B cell (primary cell): ENCODE results near the gene NOL3. TPM values are rescaled to one million over a fixed set of nuclear protein-coding genes. Genes with fewer than 3 reads are reported as not detected.
A peak's percentile ranks its signal among the peaks of the same experiment; 100 is the strongest.

Experiments
- ATAC-seq: fragments of 200-7000 bp; cut with Tn5 transposase; one replicate; pipeline ENCODE4 v1.10.0; 2021; ENCODE audit warnings: low read depth, mild to moderate bottlenecking, moderate number of reproducible peaks, moderate library complexity
- CTCF ChIA-PET: fragments of 350-600 bp; sonication (Branson Sonifier 250); formaldehyde crosslinking; loops from one replicate; lab custom pipeline; 2021; ENCODE audit warnings: antibody characterized with exemption, inconsistent platforms; lab: Charles Lee
- POLR2A ChIA-PET: fragments of 350-600 bp; sonication (Branson Sonifier 250); formaldehyde crosslinking; loops from one replicate; lab custom pipeline; 2021; ENCODE audit warnings: antibody characterized with exemption; lab: Charles Lee
- DNase-seq: peaks from one replicate; pipeline ENCODE4 v3.0.0; 2013
- H2AFZ ChIP-seq: 2 replicates; pipeline ENCODE4 v1.6.1; 2012; ENCODE audit warnings: mild to moderate bottlenecking, low read depth, low read length; ENCODE audit not compliant: insufficient read depth, poor library complexity, severe bottlenecking
- H3K27ac ChIP-seq, 2 donors: 1 replicate in 1 of 2; 2 replicates in 1 of 2; pipeline ENCODE4 v1.5.1; 2012 to 2013; ENCODE audit warnings: low read length in 2 of 2, mild to moderate bottlenecking in 2 of 2, moderate library complexity in 1 of 2
- H3K27me3 ChIP-seq, 4 experiments: fragments of 200-600 bp in 1 of 4; sonication (generic) in 1 of 4; replicated peaks in 1 of 4; 1 replicate in 2 of 4; 2 replicates in 2 of 4; pipeline versions ENCODE4 v1.6.1 to v1.7.0; 2013 to 2016; ENCODE audit warnings: low read length in 3 of 4, mild to moderate bottlenecking in 2 of 4, mixed read lengths in 1 of 4, moderate library complexity in 1 of 4; ENCODE audit not compliant: insufficient read depth in 4 of 4, control insufficient read depth in 3 of 4; ENCODE audit errors: control extremely low read depth in 1 of 4
- H3K36me3 ChIP-seq, 2 experiments: replicated peaks in 1 of 2; 1 replicate in 1 of 2; 2 replicates in 1 of 2; pipeline versions ENCODE4 v1.6.1 to v1.7.1; 2013; ENCODE audit warnings: low read length in 1 of 2; ENCODE audit not compliant: insufficient read depth in 2 of 2, control insufficient read depth in 1 of 2; ENCODE audit errors: control extremely low read depth in 1 of 2, extremely low read depth in 1 of 2
- H3K4me1 ChIP-seq, 2 donors: fragments of 200-600 bp in 1 of 2; sonication (generic) in 1 of 2; 1 replicate in 1 of 2; 2 replicates in 1 of 2; pipeline versions ENCODE4 v1.5.1 to v1.6.1; 2013 to 2017; ENCODE audit warnings: low read length in 2 of 2; ENCODE audit not compliant: control insufficient read depth in 2 of 2, insufficient read depth in 2 of 2
- H3K4me2 ChIP-seq: replicated peaks from 2 replicates; pipeline ENCODE3; 2012; ENCODE audit warnings: mild to moderate bottlenecking, low read depth, low read length; ENCODE audit not compliant: poor library complexity, severe bottlenecking
- H3K4me3 ChIP-seq, 5 experiments: fragments of 200-600 bp in 1 of 5; sonication (generic) in 1 of 5; 1 replicate in 3 of 5; 2 replicates in 2 of 5; pipeline versions ENCODE4 v1.5.1 to v1.7.0; 2011 to 2016; ENCODE audit warnings: low read length in 4 of 5, mild to moderate bottlenecking in 4 of 5, low read depth in 2 of 5, control low read depth in 1 of 5, moderate library complexity in 1 of 5; ENCODE audit not compliant: insufficient read depth in 1 of 5; ENCODE audit errors: control extremely low read depth in 1 of 5, extremely low read depth in 1 of 5
- H3K79me2 ChIP-seq: fragments of 200-600 bp; sonication (generic); one replicate; pipeline ENCODE4 v1.6.0; 2016; ENCODE audit warnings: low read length; ENCODE audit not compliant: control insufficient read depth, insufficient read depth
- H3K9ac ChIP-seq: fragments of 200-600 bp; sonication (generic); 2 replicates; pipeline ENCODE4 v1.6.1; 2017; ENCODE audit warnings: mild to moderate bottlenecking, low read length, moderate library complexity
- H3K9me3 ChIP-seq, 3 donors: one replicate each; pipeline versions ENCODE4 v1.6.1 to v1.7.1; 2013; ENCODE audit warnings: low read length in 2 of 3; ENCODE audit not compliant: control insufficient read depth in 2 of 3, insufficient read depth in 1 of 3; ENCODE audit errors: control extremely low read depth in 1 of 3
- H4K20me1 ChIP-seq: 2 replicates; pipeline ENCODE4 v1.6.0; 2012; ENCODE audit warnings: mild to moderate bottlenecking, low read length; ENCODE audit not compliant: insufficient read depth, control insufficient read depth, poor library complexity, severe bottlenecking
- H3K27ac Mint-ChIP-seq: one replicate; pipeline ENCODE4 v1.8.0; 2021; ENCODE audit warnings: mixed read lengths
- H3K27me3 Mint-ChIP-seq: one replicate; pipeline ENCODE4 v1.8.0; 2021; ENCODE audit warnings: mixed read lengths
- H3K4me1 Mint-ChIP-seq: one replicate; pipeline ENCODE4 v1.8.0; 2021; ENCODE audit warnings: mixed read lengths
- H3K4me3 Mint-ChIP-seq: one replicate; pipeline ENCODE4 v1.8.0; 2021; ENCODE audit warnings: mixed read lengths
- H3K9me3 Mint-ChIP-seq: one replicate; pipeline ENCODE4 v1.8.0; 2022; ENCODE audit warnings: mixed read lengths; ENCODE audit not compliant: insufficient read depth
- EZH2 ChIP-seq: IDR thresholded peaks from 2 replicates; pipeline ENCODE4 v1.6.1; 2012; ENCODE audit warnings: borderline replicate concordance, low read depth, mild to moderate bottlenecking, moderate library complexity, low read length; ENCODE audit not compliant: insufficient read depth, poor library complexity, severe bottlenecking
- WGBS: methylation state at CpG from one replicate; pipeline ENCODE4 v1.1.5; 2013; ENCODE audit warnings: missing lambda C conversion rate; ENCODE audit not compliant: insufficient coverage; 5-methylcytosine and 5-hydroxymethylcytosine counted together
- intact Hi-C: fragments of 100-400 bp; cut with micrococcal nuclease; formaldehyde crosslinking; loops from one replicate; pipeline ENCODE4 v1.10.0; 2022
- polyA plus RNA-seq: library from polyadenylated mRNA; depleted of rRNA; stranded (reverse); fragments of >200 nt; gene quantifications from 2 replicates; pipeline ENCODE4 v1.2.3, GENCODE V29; 2012
- total RNA-seq, 2 donors: library from RNA; stranded (reverse); fragments of 120-200 nt in 1 of 2; gene quantifications; 1 replicate in 1 of 2; 2 replicates in 1 of 2; pipeline versions ENCODE4 v1.2.3 to v1.2.4, GENCODE V29; 2013 to 2022
- TF ChIP-seq, protein P1 (sequence below): fragments of 200-600 bp; IDR thresholded peaks from one replicate; pipeline ENCODE4 v1.8.0; 2022; ENCODE audit warnings: antibody characterized with exemption, mild to moderate bottlenecking

Gene NOL3
- total and polyA plus RNA-seq, 2 donors (not counting 1 experiment from before 2014, with no cell fraction given), result 0.60 to 0.96 TPM

DNA sequence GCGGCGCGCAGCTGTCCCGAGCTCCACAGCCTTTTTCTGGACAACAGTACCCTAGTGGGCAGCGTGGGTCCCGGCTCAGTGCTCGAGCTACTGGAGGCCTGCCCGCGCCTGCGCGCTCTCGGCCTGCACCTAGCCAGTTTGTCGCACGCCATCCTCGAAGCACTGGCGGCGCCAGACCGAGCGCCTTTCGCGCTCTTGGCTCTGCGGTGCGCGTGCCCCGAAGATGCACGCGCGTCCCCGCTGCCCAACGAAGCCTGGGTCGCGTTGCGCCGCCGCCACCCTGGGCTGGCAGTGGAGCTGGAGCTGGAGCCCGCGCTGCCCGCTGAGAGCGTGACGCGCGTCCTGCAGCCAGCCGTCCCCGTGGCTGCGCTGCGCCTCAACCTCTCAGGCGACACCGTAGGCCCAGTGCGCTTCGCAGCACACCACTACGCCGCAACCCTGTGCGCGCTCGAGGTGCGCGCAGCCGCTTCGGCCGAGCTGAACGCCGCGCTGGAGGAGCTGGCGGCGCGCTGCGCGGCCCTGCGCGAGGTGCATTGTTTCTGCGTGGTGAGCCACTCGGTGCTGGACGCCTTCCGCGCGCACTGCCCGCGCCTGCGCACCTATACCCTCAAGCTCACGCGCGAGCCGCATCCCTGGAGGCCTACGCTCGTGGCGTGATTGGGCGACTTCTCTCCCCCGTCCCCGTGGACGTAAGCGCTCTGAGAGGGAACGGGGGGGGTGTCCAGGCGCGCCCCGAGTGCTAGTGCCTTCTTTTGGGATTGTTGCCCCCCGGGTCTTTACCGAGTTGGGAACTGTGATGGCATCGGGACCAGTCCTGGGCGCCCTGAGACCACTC, 7.0 kb upstream of the NOL3 start:
- H3K4me3 Mint-ChIP-seq, result peak overlapping the region; percentile 76
- H3K4me1 Mint-ChIP-seq, result peaks cover 49% of the 10 kb centered on the region
- Histone ChIP-seq H3K79me2 (no peaks in the 10 kb centered on the region), H3K36me3 (no peaks in the 10 kb centered on the region), H3K27ac (no peak overlapping the region), H3K4me1 (peaks cover 57 to 63% of the 10 kb centered on the region in 2 donors), H3K4me3 (peak overlapping the region in 4 of 5 experiments; percentile 8 to 44 (median 30)), H2AFZ (peak overlapping the region; percentile 49), H3K4me2 (peak overlapping the region; percentile 78), H3K9ac (peak overlapping the region; percentile 42), H3K27me3 (peaks cover 0 to 76% (median 43%) of the 10 kb centered on the region in 4 experiments), H3K9me3 (peaks cover 0 to 44% (median 0%) of the 10 kb centered on the region in 3 donors), H4K20me1 (peaks cover 24% of the 10 kb centered on the region)
- no peak overlapping the region for H3K27ac Mint-ChIP-seq
- POLR2A ChIA-PET, result interaction anchor here (0.6 to 0.7 kb wide), 5 partner anchors 9 to 522 kb away, joined by 3 to 5 read pairs (median 3); no protein-coding TSS in a partner anchor
- intact Hi-C loops, result no loop called here
- H3K27me3 Mint-ChIP-seq, result peaks cover 40% of the 10 kb centered on the region
- no peak for TF ChIP-seq EZH2
- TF ChIP-seq, protein P1, sequence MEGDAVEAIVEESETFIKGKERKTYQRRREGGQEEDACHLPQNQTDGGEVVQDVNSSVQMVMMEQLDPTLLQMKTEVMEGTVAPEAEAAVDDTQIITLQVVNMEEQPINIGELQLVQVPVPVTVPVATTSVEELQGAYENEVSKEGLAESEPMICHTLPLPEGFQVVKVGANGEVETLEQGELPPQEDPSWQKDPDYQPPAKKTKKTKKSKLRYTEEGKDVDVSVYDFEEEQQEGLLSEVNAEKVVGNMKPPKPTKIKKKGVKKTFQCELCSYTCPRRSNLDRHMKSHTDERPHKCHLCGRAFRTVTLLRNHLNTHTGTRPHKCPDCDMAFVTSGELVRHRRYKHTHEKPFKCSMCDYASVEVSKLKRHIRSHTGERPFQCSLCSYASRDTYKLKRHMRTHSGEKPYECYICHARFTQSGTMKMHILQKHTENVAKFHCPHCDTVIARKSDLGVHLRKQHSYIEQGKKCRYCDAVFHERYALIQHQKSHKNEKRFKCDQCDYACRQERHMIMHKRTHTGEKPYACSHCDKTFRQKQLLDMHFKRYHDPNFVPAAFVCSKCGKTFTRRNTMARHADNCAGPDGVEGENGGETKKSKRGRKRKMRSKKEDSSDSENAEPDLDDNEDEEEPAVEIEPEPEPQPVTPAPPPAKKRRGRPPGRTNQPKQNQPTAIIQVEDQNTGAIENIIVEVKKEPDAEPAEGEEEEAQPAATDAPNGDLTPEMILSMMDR, result no peak
- H3K9me3 Mint-ChIP-seq, result no peaks in the 10 kb centered on the region
- CTCF ChIA-PET, result interaction anchor here (1.0 to 2.5 kb wide), 9 partner anchors 8 to 270 kb away, joined by 3 to 11 read pairs (median 4); partner anchors contain the start of gene MATCAP1
- WGBS, result 2% methylated on average over 99 of the region's 99 CpGs
- ATAC-seq (no peak), DNase-seq (peak; percentile 74)
